Lung (tissue), 12 donors: ENCODE data around the gene CYP2F1. TPM values are rescaled to one million over a fixed set of nuclear protein-coding genes. Genes with fewer than 3 reads are reported as not detected.
"Not testable (repeated sequence)": the region's sequence is repeated elsewhere in the genome, so short reads cannot be mapped to it uniquely, and the experiment has no call there.

Source experiments
- ATAC-seq: fragments of 200-7000 bp; cut with Tn5 transposase; one replicate; pipeline ENCODE4 v1.9.1; 2020; ENCODE audit warnings: moderate number of reproducible peaks; ENCODE audit not compliant: insufficient read depth, low FRiP score
- DNase-seq, 3 donors: peaks; one replicate each; pipeline ENCODE4 v3.0.0-alpha.2; 2013 to 2017
- H3K27ac ChIP-seq, 2 donors: one replicate each; pipeline ENCODE4 v1.5.1; 2013; ENCODE audit warnings: mild to moderate bottlenecking in 2 of 2, moderate library complexity in 2 of 2, control low read depth in 1 of 2, inconsistent platforms in 1 of 2, low read depth in 1 of 2, low read length in 1 of 2
- H3K27me3 ChIP-seq, 3 donors: one replicate each; pipeline ENCODE4 v1.5.1; 2013; ENCODE audit warnings: low read length in 2 of 3; ENCODE audit not compliant: control insufficient read depth in 3 of 3, insufficient read depth in 3 of 3
- H3K36me3 ChIP-seq, 4 donors: one replicate each; pipeline ENCODE4 v1.5.1; 2013; ENCODE audit warnings: low read length in 4 of 4, mild to moderate bottlenecking in 1 of 4, moderate library complexity in 1 of 4; ENCODE audit not compliant: control insufficient read depth in 4 of 4, insufficient read depth in 4 of 4
- H3K4me1 ChIP-seq, 5 donors: one replicate each; pipeline ENCODE4 v1.5.1; 2013; ENCODE audit warnings: low read length in 5 of 5, mild to moderate bottlenecking in 2 of 5, moderate library complexity in 1 of 5; ENCODE audit not compliant: control insufficient read depth in 5 of 5, insufficient read depth in 5 of 5
- H3K4me3 ChIP-seq: one replicate; pipeline ENCODE4 v1.5.1; 2013; ENCODE audit warnings: mild to moderate bottlenecking, control low read depth, moderate library complexity
- H3K9ac ChIP-seq, 2 donors: one replicate each; pipeline ENCODE4 v1.5.1; 2013; ENCODE audit warnings: low read length in 2 of 2, control low read depth in 1 of 2; ENCODE audit not compliant: insufficient read depth in 1 of 2
- H3K9me3 ChIP-seq, 4 donors: one replicate each; pipeline ENCODE4 v1.5.1; 2013; ENCODE audit warnings: low read length in 3 of 4, mild to moderate bottlenecking in 1 of 4, moderate library complexity in 1 of 4; ENCODE audit not compliant: control insufficient read depth in 4 of 4, insufficient read depth in 3 of 4
- CTCF ChIP-seq: IDR thresholded peaks from 2 replicates; pipeline ENCODE4 v1.5.1; 2012; ENCODE audit warnings: mild to moderate bottlenecking; ENCODE audit errors: control extremely low read depth, extremely low read depth
- WGBS, 2 donors: extraction: QIAGEN DNeasy Blood & Tissue Kit; methylation state at CpG; one replicate each; pipeline ENCODE4 v1.1.7; 2013; 5-methylcytosine and 5-hydroxymethylcytosine counted together
- polyA plus RNA-seq, 2 donors: library from polyadenylated mRNA; stranded (reverse); fragments of 200-250 nt; gene quantifications; one replicate each; pipeline ENCODE4 v1.2.1, GENCODE V29; 2013
- total RNA-seq, 2 donors: library from RNA; depleted of rRNA in 1 of 2; stranded (reverse); fragments of >200 nt in 1 of 2; gene quantifications; one replicate each; pipeline ENCODE4 v1.2.1, GENCODE V29; 2014 to 2021
- donor health status: control.
- donor health status: control.
- donor health status: Bipolar disorder and iron deficiency.
- donor health status: healthy.
- donor health status: DM: yes; HTN: yes; CAD: no.

Gene CYP2F1
- total and polyA plus RNA-seq, 4 donors = 0.85 to 16.4 (median 6.4) TPM

- 86 to 94% methylated on average over 31 of the region's 31 CpGs for WGBS, 2 donors
- Histone ChIP-seq H3K27ac (no peak overlapping the region), H3K4me1 (peaks cover 0 to 2% (median 0%) of the 10 kb centered on the region in 5 donors), H3K9ac (no peak overlapping the region), H3K9me3 (no peaks in the 10 kb centered on the region), H3K4me3 (no peak overlapping the region), H3K27me3 (no peaks in the 10 kb centered on the region), H3K36me3 (no peaks in the 10 kb centered on the region)
- no peak for DNase-seq
- no peak for TF ChIP-seq CTCF
- ATAC-seq = no peak
These were observed 22.6 kb downstream of the CYP2F1 start for GRCh38 chr19:41136636-41137455.

GRCh38 chr19:41144403-41144802 is 30.2 kb downstream of the CYP2F1 start:
- peak; percentile 84 for TF ChIP-seq CTCF
- Histone ChIP-seq H3K9me3 (no peaks in the 10 kb centered on the region), H3K27me3 (no peaks in the 10 kb centered on the region), H3K4me1 (no peaks in the 10 kb centered on the region), H3K4me3 (no peak overlapping the region), H3K27ac (no peak overlapping the region), H3K36me3 (no peaks in the 10 kb centered on the region), H3K9ac (no peak overlapping the region)
- WGBS, 2 donors = 22 to 35% methylated on average over 7 of the region's 7 CpGs
- peak; percentile 75 for ATAC-seq
- peak; percentile 59 to 64 (median 63) for DNase-seq

GRCh38 chr19:41149831-41150230 is 35.6 kb downstream of the CYP2F1 start:
- ATAC-seq (no peak), DNase-seq (no peak)
- TF ChIP-seq CTCF = no peak
- H3K4me3 ChIP-seq = no peak overlapping the region
- no peak overlapping the region for H3K27ac ChIP-seq
- H3K9me3 ChIP-seq = no peaks in the 10 kb centered on the region
- peaks cover 0 to 2% (median 0%) of the 10 kb centered on the region in 5 donors for H3K4me1 ChIP-seq
- no peaks in the 10 kb centered on the region for H3K27me3 ChIP-seq
- 93 to 94% methylated on average over 2 of the region's 2 CpGs for WGBS, 2 donors
- no peaks in the 10 kb centered on the region for H3K36me3 ChIP-seq
- H3K9ac ChIP-seq = no peak overlapping the region

GRCh38 chr19:41150986-41151385 is 36.8 kb downstream of the CYP2F1 start:
- not testable (repeated sequence) for H3K9me3 ChIP-seq, H3K4me3 ChIP-seq, H3K27ac ChIP-seq, H3K4me1 ChIP-seq, H3K27me3 ChIP-seq, H3K9ac ChIP-seq, ATAC-seq, H3K36me3 ChIP-seq, DNase-seq
- 84 to 90% methylated on average over 7 of the region's 7 CpGs for WGBS, 2 donors
